GM18519 (cell line): ENCODE results near the gene SYT9.

Experiments
- ATAC-seq: cut with Tn5 transposase; IDR thresholded peaks from one replicate; pipeline ENCODE4 v1.9.1; 2021; ENCODE audit warnings: mild to moderate bottlenecking, moderate library complexity; ENCODE audit not compliant: unreplicated experiment, low FRiP score

SYT9 gene

GRCh38 chr11:7451952-7452494, 200.3 kb downstream of the SYT9 start:
- ATAC-seq = no peak

- ATAC-seq = no peak
These were observed 203.2 kb downstream of the SYT9 start for GRCh38 chr11:7454854-7455253.

- ATAC-seq = no peak
These were observed 205.5 kb downstream of the SYT9 start for GRCh38 chr11:7457211-7457610.

GRCh38 chr11:7462706-7463105, 211.0 kb downstream of the SYT9 start:
- ATAC-seq = no peak

GRCh38 chr11:7467652-7468051, 215.9 kb downstream of the SYT9 start:
- no peak for ATAC-seq

- ATAC-seq = no peak
These were observed 217.7 kb downstream of the SYT9 start for GRCh38 chr11:7469351-7469865.

- ATAC-seq = no peak
These were observed 219.4 kb downstream of the SYT9 start for GRCh38 chr11:7471071-7471470.

GRCh38 chr11:7473717-7474116, 222.0 kb downstream of the SYT9 start:
- peak; percentile 89 for ATAC-seq

GRCh38 chr11:7480113-7480512, 228.4 kb downstream of the SYT9 start:
- ATAC-seq = no peak

- ATAC-seq = no peak
These were observed 232.4 kb downstream of the SYT9 start for GRCh38 chr11:7484131-7484530.

GRCh38 chr11:7484645-7485044, 232.9 kb downstream of the SYT9 start:
- ATAC-seq = no peak

- no peak for ATAC-seq
These were observed 233.7 kb downstream of the SYT9 start, which contains the start of gene OLFML1 for GRCh38 chr11:7485186-7486097. Gene OLFML1 (plus strand): TSS chr11:7485506. CDS start chr11:7485876, 370 bp downstream.

GRCh38 chr11:7486098-7486780, 234.5 kb downstream of the SYT9 start:
- ATAC-seq = no peak

GRCh38 chr11:7486781-7487140, 235.1 kb downstream of the SYT9 start:
- ATAC-seq = no peak

GRCh38 chr11:7487360-7487759, 235.7 kb downstream of the SYT9 start:
- no peak for ATAC-seq

GRCh38 chr11:7488681-7489080, 237.0 kb downstream of the SYT9 start:
- no peak for ATAC-seq

- ATAC-seq = no peak
These were observed 237.7 kb downstream of the SYT9 start for GRCh38 chr11:7489376-7489775.

- ATAC-seq = no peak
These were observed 238.3 kb downstream of the SYT9 start for GRCh38 chr11:7490054-7490453.

GRCh38 chr11:7490535-7490934, 238.8 kb downstream of the SYT9 start:
- no peak for ATAC-seq

GRCh38 chr11:7492253-7492652, 240.5 kb downstream of the SYT9 start:
- no peak for ATAC-seq

GRCh38 chr11:7493670-7494069, 242.0 kb downstream of the SYT9 start:
- ATAC-seq = no peak
